ENCODE data around the gene CBLC. TPM values are rescaled to one million over a fixed set of nuclear protein-coding genes. Genes with fewer than 3 reads are reported as not detected.
"Not testable (repeated sequence)": the region's sequence is repeated elsewhere in the genome, so short reads cannot be mapped to it uniquely, and the experiment has no call there.

Gene CBLC
- total RNA-seq, 4 donors from 2014 or later: 84.2 to 197 (median 132) TPM

DNA sequence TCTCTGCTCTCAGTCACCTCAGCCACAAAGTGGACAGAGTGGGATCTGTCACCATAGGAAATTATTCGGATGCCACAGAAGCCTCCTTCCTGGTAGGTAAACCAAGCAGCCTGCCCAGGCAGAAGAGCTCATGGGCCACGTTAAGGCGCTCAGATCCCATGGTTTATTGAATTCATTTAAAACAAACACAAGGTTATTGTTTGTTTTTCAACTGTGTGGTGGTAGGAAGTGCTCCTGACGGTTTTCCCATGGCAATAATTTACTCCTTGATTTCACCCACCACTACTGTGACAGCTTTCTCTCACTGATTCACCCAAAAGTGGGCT lies 45.6 kb downstream of the CBLC start:
- TF ChIP-seq CTCF (IDR thresholded peaks at IDR 0.05): no peak
- TF ChIP-seq POLR2A (IDR thresholded peaks at IDR 0.05): no peak

DNA sequence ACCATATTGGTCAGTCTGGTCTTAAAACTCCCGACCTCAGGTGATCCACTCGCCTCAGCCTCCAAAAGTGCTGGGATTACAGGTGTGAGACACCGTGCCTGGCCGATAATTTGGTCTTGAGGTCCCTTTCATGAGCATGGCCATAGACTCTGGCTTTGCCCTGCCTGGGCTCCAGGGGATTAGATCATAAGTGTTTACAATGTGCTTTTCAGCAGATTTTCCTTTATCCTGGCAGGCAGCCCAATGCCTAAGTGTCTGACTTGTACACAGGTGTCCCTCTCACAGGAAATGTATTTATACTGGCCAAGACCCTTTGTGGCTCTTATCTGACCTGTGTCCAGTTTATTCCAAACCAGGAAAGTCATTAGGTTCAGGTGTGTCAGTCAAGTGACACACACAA lies 47.1 kb downstream of the CBLC start:
- Histone ChIP-seq H3K4me3 (no peak overlapping the region), H3K4me1 (no peaks in the 10 kb centered on the region), H3K9me3 (no peaks in the 10 kb centered on the region), H3K36me3 (no peaks in the 10 kb centered on the region), H3K27me3 (no peaks in the 10 kb centered on the region), H3K27ac (no peak overlapping the region)
- TF ChIP-seq POLR2A (IDR thresholded peaks at IDR 0.05) (no peak), CTCF (IDR thresholded peaks at IDR 0.05) (no peak)
- no peak for DNase-seq

More for the DNA sequence above, 45.6 kb downstream of the CBLC start:
- H3K4me1 ChIP-seq: peaks cover 0 to 4% (median 0%) of the 10 kb centered on the region in 4 donors
- no peak for DNase-seq
- H3K36me3 ChIP-seq: no peaks in the 10 kb centered on the region
- no peak overlapping the region for H3K27ac ChIP-seq
- H3K9me3 ChIP-seq: no peaks in the 10 kb centered on the region
- no peak overlapping the region for H3K4me3 ChIP-seq
- H3K27me3 ChIP-seq: no peaks in the 10 kb centered on the region

DNA sequence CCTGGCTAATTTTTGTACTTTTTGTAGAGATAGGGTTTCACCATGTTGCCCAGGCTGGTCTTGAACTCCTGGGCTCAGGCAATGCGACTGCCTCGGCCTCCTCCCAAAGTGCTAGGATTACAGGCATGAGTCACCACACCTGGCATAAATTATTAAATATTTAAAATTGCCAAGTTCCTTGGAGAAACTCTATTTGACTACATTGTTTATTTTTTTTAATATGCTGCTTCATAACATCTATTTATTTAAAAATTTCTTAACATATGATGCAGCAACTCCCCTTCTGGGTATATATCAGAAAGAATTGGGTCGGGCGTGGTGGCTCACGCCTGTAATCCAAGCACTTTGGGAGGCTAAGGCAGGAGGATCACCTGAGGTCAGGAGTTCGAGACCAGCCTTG lies 55.2 kb downstream of the CBLC start:
- not testable (repeated sequence) for H3K9me3 ChIP-seq, H3K36me3 ChIP-seq, H3K4me1 ChIP-seq, DNase-seq, H3K27me3 ChIP-seq, H3K4me3 ChIP-seq, H3K27ac ChIP-seq

DNA sequence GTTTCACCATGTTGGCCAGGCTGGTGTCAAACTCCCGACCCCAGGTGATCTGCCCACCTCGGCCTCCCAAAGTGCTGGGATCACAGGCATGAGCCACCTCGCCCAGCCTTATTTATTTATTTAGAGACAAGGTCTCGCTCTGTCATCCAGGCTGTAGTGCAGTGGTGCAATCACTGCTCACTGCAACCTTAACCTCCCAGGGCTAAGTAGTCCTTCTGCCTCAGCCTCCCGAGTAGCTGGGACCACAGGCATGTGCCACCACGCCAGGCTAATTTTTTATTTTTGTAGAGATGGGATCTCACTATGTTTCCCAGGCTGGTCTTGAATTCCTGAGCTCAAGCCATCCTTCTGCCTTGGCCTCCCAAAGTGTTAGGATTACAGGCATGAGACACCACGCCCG lies 56.7 kb downstream of the CBLC start:
- H3K9me3 ChIP-seq, H3K27ac ChIP-seq, H3K4me1 ChIP-seq, H3K27me3 ChIP-seq, H3K36me3 ChIP-seq, H3K4me3 ChIP-seq, DNase-seq: not testable (repeated sequence)

GRCh38 chr19:44839276-44839675 lies 61.6 kb downstream of the CBLC start:
- H3K4me3 ChIP-seq: no peak overlapping the region
- no peaks in the 10 kb centered on the region for H3K9me3 ChIP-seq
- H3K27me3 ChIP-seq: no peaks in the 10 kb centered on the region
- no peaks in the 10 kb centered on the region for H3K36me3 ChIP-seq
- TF ChIP-seq POLR2A (IDR thresholded peaks at IDR 0.05): no peak
- TF ChIP-seq CTCF (IDR thresholded peaks at IDR 0.05): no peak
- no peak overlapping the region for H3K27ac ChIP-seq
- no peak for DNase-seq
- H3K4me1 ChIP-seq: peaks cover 0 to 1% (median under 1%) of the 10 kb centered on the region in 4 donors

DNA sequence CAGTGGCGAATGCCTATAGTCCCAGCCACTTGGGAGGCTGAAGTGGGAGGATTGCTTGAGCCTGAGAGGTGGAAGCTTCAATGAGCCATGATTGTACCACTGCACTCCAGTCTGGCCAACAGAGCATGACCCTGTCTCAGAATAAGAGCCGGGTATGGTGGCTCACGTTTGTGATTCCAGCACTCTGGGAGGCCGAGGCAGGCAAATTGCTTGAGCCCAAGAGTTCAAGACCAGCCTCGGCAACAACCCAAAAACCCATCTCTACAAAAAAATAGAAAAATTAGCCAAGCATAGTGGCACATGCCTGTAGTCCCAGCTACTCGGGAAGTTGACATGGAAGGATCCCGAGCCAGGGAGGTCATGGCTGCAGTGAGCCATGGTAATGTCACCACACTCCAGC lies 63.1 kb downstream of the CBLC start:
- no peaks in the 10 kb centered on the region for H3K27me3 ChIP-seq
- DNase-seq: no peak
- no peak overlapping the region for H3K4me3 ChIP-seq
- H3K9me3 ChIP-seq: peaks cover 0 to 5% (median 0%) of the 10 kb centered on the region in 4 donors
- no peaks in the 10 kb centered on the region for H3K36me3 ChIP-seq
- peaks cover 0 to 15% (median 4%) of the 10 kb centered on the region in 4 donors for H3K4me1 ChIP-seq
- no peak overlapping the region for H3K27ac ChIP-seq
- TF ChIP-seq POLR2A (IDR thresholded peaks at IDR 0.05): no peak
- no peak for TF ChIP-seq CTCF (IDR thresholded peaks at IDR 0.05)

DNA sequence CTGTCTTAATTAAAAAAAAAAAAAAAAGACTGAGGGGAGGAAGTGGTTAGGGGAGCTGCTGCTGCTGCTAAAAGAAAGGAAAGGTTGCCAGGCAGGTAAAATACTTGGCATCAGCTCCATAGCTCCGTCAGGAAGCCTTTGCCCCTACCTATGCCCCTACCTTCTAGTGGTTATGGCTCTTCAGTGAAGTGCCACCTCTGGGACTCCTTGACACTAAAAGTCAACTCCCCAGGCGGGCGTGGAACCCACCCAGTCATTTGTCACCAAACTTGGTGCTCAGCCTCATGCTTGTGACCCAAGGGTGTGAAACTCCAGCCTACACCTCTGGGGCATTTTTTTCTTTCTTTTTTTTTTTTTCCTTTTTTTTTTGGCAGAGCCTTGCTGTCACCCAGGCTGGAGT lies 63.5 kb downstream of the CBLC start:
- no peak for DNase-seq
- H3K4me3 ChIP-seq: no peak overlapping the region
- no peak for TF ChIP-seq CTCF (IDR thresholded peaks at IDR 0.05)
- no peak for TF ChIP-seq POLR2A (IDR thresholded peaks at IDR 0.05)
- H3K4me1 ChIP-seq: peaks cover 0 to 15% (median 6%) of the 10 kb centered on the region in 4 donors
- H3K27me3 ChIP-seq: no peaks in the 10 kb centered on the region
- no peak overlapping the region for H3K27ac ChIP-seq
- no peaks in the 10 kb centered on the region for H3K36me3 ChIP-seq
- peaks cover 0 to 5% (median 0%) of the 10 kb centered on the region in 4 donors for H3K9me3 ChIP-seq
